CD4-positive, alpha-beta T cell treated with Interferon gamma for 1 hour (primary cell): ENCODE results near the gene ENTPD8.

Source experiments
- DNase-seq: peaks from one replicate; pipeline ENCODE4 v3.0.0-alpha.2; 2020

The ENTPD8 gene

DNA sequence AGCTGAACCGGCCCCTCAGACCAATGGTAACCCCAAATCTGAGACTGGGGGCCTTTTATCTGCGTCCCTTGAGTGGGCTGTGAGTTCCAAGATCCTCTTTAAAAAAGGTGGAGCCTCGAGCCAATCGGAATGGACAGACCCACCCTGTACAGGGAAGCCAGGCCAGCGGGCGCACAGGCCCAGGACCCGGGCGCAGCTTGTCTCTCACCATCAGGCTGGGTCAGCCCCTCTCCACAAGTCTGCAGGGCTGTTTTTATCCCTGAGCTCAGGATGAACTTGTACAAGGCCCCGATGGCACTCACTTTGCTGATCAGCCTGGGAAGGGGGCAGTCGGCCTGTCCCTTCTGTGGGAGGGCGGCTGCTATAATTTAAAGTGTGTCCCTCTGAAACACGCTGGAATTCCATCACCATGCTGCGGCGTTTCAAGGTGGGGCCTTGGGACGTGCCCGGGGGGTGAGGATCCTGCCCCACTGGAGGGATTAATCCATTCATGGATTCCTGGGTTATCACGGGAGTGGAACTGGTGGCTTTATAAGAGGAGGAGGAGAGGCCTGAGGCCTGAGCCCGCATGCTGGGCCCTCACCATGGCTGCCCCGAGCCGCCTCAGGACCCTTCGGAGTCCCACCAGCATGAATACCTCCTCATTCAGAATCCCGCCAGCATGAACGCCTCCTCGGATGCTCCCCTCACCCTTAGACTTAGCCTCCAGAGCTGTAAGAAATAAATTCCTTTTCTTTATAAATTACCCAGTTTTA is 32.3 kb downstream of the ENTPD8 start:
- DNase-seq = no peak

- DNase-seq = no peak
Measured at GRCh38 chr9:137407590-137408300, 33.4 kb downstream of the ENTPD8 start.

DNA sequence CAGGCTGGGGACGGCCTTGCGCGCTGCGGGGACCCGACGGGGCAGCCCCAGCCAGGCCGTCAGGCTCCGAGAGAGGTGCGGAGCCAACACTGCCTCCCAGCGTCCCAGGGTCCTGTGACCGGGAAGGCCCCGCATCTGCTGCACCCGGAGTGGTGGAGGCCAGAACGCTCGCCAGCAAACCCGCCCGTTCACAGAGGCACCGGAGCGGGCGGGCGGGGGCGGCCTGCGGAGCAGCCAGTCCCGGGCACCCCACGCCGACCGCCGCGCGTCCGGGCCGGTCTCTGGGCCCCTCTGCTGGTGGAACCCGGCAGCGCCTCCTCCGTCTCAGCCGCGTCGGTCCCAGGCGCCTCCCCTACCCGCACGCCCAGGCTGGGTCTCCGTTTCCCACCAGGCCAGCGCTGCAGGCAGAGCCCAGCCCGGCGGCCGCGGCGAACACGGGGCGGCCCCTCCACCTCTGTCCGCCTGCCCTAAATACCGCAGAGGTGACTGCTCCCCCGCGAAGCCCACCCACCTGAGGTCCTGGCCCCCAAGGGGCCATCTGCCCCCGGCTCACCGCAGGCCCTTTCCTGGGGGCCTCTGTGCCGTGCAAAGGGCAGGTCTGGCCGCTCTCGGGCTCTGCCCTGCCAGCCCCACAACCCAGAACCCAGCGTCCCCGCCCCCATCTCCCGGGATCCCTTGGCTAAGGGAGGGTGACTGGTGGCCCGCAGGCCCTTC is 34.1 kb downstream of the ENTPD8 start:
- DNase-seq = peak; percentile 51

DNA sequence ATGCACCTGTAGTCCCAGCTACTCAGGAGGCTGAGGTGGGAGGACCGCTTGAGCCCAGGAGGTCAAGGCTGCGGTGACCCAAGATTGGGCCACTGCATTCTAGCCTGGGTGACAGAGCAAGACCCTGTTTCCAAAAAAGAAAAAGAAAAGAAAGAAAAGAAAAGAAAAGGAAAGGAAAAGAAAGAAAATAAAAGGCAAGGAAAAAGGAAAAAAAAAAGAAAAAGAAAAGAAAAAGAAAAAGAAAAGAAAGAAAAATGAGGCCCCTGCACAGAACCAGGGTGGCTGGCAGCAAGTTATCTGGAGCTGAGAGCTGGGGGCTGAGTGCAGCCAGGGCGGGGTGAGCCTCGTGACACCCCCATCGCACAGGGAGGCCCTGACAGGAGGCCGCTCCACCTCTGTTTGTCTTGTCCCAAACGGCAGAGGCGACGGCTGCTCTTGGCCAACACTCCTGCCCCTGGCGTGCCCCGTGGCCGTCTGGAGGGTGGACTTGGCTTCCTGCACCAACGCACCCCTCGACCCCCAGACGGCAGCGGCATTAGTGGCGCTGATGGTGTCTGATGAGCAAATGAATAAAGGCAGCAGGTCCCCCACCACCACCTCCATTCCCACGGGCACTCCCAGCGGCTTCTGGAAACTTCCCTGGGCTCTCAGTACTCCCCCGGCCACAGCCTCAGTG is 34.9 kb downstream of the ENTPD8 start:
- DNase-seq = no peak

GRCh38 chr9:137405677-137406081 is 35.5 kb downstream of the ENTPD8 start:
- no peak for DNase-seq

- DNase-seq = no peak
Measured at GRCh38 chr9:137404961-137405567, 36.1 kb downstream of the ENTPD8 start.

DNA sequence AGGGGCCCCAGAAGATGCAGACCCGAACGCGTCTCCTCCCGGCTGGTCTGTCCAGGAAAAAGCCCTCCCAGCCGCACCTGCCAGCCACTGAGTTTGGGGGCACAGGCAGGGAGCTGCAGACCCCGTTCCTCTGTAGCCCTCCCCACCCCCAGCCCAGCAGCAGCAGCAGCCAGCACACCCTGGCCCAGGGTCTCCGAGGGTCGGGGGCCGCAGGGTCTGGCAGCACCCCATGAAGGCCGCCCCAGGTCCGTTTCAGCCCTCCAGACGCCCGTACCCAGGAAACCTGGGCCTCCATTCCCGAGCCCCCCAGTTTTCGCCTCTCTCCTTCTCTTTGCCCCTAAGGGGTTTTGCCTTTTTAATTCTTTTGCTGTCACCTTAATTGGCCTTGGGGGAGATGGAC is 37.9 kb downstream of the ENTPD8 start:
- no peak for DNase-seq

DNA sequence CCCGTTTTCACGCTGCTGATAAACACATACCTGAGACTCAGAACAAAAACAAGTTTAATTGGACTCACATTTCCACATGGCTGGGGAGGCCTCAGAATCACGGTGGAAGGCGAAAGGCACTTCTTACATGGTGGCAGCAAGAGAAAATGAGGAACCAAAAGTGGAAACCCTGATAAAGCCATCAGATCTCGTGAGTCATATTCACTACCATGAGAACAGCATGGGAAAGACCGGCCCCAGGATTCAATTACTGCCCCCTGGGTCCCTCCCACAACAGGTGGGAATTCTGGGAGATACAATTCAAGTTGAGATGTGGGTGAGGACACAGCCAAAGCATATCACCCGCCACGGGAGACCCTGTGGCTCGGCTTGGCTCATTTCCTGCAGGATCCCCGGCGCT is 38.4 kb downstream of the ENTPD8 start:
- DNase-seq = no peak

DNA sequence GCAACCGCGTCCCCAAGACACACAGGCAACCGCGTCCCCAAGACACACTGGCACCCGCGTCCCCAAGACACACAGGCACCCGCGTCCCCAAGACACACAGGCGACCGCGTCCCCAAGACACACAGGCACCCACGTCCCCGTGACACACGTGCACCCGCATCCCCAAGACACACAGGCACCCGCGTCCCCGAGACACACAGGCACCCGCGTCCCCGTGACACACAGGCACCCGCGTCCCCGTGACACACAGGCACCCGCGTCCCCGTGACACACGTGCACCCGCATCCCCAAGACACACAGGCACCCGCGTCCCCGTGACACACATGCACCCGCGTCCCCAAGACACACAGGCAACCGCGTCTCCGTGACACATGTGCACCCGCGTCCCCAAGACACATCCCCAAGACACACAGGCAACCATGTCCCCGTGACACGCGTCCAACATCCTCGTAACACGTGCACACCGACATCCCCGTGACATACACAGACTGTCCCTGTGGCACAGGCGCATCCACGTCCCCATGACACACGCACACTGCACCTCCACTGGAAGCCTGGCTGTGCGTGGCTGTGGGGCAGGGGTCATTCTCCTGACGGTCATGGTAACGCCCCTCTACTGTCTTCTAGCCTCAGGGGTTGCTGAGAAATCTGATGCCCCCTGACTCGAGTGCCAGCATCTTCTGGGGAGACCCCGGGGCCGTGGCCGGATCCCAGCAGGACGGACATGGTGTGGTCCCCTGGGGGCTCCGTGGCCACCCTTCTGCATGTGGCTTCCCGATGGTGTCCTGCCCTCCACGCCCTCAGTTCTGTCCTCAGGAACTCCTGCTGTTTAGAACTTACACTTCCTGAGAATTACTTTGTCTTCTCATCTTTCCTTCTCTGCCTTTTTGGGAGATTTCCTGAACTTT is 42.3 kb downstream of the ENTPD8 start:
- DNase-seq = no peak

- DNase-seq = no peak
Measured at GRCh38 chr9:137397675-137398423, 43.3 kb downstream of the ENTPD8 start.

GRCh38 chr9:137396634-137397367 is 44.4 kb downstream of the ENTPD8 start:
- DNase-seq = no peak

GRCh38 chr9:137396227-137396626 is 44.9 kb downstream of the ENTPD8 start:
- no peak for DNase-seq

DNA sequence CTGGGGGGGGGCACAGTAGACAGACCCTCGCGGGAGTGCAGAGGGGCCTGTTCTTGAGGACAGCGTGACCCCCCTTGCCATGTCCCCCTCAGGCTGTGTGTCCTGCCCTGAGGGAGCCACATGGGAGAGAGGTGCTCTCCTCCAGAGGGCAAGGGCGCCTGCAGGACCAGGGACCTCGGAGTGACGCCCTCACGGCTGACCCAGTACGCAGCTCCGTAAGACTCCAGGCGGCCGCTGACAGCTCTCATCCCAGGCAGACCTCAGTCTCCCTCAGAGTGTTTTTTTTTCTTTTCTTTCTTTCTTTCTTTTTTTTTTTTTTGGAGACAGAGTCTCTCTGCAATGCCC is 45.5 kb downstream of the ENTPD8 start:
- no peak for DNase-seq

- DNase-seq = no peak
Measured at GRCh38 chr9:137394866-137395665, 46.1 kb downstream of the ENTPD8 start.

DNA sequence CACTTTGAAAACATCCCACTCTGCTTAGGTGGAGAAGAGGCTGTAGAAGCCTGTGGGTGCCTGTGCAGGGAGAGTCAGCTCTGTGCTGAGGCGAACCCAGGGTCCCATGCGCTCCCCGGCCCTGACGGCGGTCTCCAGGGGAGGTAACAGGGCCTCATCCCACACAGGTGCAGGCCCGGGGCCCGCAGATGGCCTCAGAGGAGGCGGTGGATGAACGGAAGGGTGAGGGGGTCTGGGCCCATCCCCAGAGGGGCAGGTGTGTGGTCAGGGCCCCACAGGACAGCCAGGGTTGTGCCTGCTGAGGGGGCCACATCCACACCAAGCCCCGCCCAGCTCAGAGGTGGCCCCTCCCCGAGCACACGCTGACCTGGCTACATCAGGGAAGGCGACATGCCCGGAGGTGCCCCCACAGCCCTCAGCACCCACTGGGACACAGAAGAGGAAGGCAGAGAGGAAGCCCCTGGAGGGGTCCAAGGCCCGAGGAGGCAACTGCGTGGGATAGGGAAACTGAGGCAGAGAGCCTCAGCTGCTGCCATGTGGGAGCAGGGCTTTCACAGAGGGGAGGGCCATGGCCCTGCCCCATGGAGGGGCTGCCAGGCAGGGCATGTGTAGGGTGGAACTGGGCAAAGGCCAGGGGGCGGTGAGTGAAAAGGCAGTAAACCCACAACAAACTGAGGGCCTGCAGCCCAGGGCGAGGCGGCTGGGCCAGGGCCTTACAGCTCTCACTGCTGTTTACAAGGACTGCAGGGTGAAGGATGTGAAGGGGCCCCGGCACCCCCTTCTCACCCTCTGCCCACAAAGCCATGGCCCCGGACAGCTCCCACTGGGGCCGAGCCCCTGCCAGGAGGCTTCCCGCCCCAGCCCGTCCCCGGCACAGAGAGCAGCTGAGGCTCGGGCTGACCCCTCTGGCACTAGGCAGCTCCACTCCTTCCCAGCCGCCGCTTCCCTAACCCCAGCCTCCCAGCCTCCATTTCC is 47.7 kb downstream of the ENTPD8 start:
- DNase-seq = no peak

DNA sequence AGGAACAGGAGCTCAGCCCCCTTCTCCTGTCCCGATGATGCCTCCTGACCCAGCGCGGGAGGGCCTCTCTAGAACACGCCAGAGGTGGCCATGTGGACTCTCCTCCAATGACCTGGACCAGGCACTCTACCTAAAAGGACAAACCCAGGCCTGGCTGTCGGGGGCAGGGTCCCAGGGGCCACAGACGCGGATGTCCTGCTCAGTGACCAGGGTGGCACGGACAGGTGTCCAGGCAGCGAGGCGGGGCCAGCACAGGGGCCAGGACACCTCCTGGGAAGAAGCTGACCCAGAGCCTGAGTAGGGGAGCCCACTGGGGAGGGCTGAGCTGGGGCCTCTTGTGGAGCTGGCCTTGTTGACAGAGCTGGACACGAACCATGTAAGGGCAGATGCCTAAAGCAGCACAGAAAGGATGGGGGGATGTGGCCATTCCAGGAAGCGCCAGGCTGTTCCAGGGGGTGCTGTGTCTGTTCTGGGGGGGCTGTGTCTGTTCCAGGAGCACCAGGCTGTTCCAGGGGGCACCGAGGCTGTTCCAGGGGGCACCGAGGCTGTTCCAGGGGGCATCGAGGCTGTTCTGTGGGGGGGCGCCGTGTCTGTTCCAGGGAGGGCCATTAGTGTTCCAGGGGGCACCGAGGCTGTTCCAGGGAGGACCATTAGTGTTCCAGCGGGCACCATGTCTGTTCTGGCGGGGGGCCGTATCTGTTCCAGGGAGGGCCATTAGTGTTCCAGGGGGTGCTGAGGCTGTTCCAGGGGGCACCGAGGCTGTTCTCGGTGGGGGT is 48.7 kb downstream of the ENTPD8 start:
- no peak for DNase-seq

DNA sequence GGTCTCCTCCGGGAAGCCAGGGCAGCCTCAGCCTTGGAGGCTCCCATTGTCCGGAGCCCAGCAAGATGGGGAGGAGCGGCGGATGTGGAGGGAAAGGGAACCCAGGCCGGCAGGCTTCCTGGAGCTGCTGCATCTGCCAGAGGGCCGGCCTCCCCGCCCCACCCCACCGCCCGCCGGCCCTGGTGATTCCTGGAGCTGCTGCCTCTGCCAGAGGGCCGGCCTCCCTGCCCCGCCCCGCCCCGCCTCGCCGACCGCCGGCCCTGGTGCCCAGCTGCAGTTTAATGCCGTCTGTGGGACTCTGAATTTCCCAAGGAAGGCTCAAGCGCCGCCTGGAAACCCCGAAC is 49.8 kb downstream of the ENTPD8 start:
- DNase-seq = no peak
